HG02870 (cell line): ENCODE measurements around the gene HNRNPUL1.
"Not testable (repeated sequence)": the region's sequence is repeated elsewhere in the genome, so short reads cannot be mapped to it uniquely, and the experiment has no call there.

Source experiments
- ATAC-seq: cut with Tn5 transposase; IDR thresholded peaks from one replicate; pipeline ENCODE4 v1.9.1; 2021; ENCODE audit warnings: mild to moderate bottlenecking, moderate library complexity; ENCODE audit not compliant: unreplicated experiment

HNRNPUL1 gene

DNA sequence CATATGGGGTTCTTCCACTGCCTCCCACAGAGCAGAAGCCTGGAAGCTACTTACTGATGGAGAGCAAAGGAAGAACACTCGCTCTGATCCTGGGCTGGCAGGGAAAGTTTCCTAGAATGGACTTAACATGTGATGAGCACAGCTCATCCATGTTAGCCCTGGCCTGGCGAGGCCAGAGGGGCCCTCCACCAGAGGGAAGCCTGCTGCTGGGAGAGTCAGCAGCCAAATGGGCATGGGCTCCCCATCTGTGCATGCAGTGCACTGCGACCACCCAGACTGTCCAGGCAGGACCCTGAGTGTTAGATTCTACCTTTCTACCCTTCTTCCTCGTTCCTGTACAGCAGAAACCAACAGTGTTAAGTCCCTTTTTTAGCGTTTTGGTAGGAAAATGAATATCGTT lies 8.9 kb downstream of the HNRNPUL1 start:
- ATAC-seq: no peak

DNA sequence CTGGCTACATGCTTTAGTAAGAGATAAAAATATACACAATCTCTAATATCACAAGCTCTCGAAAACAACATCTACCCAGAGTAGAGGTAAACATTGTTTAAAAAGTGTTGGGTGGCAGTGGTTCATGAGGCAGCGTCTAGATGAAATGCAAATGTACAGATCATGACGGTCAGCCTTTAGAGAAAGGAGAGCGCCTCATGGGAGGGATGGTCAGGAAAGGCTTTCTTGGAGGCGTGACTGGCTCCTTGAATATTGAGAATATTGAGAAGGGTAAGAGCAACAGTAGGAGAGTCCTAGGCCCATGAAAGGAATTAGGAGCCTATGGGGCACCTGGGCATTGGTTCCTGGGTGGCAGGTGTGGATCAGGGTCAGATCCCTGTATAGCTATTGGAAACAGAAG lies 10.6 kb downstream of the HNRNPUL1 start:
- no peak for ATAC-seq

DNA sequence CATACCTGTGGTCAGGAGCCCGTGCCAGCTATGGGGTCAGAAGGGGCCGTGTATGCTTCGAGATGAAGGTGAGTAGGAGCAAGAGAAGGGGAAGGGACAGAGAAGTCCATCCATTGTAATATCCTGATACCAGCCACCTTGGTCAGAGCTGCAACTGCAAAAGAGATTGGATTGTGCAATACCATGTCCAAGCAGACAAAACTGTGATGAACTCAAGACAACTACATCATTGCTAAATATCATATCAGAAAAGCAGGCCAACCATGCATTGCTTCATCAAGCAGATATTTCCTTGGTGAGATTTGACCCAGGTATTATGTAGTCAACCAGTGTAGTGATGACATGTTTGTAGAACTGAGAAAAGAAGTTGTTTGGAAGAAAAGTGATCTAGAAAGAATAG lies 12.1 kb downstream of the HNRNPUL1 start:
- ATAC-seq: no peak

DNA sequence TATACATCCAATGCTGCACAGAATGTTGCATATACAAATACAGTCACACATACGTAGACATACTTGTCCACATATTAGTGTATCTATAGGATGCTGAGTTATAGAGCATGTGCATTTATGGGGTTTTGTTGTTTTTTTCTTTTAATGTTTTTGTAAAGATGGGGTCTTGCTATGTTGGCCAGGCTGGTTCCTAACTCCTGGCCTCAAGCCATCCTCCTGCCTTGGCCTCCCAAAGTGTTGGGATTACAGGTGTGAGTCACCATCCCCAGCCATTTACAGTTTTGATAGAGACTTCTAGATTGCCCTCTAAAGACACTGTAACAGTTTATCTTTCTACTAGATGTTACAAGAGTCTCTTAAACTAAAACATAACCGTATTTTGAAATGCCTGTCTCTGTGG lies 14.3 kb downstream of the HNRNPUL1 start:
- no peak for ATAC-seq

DNA sequence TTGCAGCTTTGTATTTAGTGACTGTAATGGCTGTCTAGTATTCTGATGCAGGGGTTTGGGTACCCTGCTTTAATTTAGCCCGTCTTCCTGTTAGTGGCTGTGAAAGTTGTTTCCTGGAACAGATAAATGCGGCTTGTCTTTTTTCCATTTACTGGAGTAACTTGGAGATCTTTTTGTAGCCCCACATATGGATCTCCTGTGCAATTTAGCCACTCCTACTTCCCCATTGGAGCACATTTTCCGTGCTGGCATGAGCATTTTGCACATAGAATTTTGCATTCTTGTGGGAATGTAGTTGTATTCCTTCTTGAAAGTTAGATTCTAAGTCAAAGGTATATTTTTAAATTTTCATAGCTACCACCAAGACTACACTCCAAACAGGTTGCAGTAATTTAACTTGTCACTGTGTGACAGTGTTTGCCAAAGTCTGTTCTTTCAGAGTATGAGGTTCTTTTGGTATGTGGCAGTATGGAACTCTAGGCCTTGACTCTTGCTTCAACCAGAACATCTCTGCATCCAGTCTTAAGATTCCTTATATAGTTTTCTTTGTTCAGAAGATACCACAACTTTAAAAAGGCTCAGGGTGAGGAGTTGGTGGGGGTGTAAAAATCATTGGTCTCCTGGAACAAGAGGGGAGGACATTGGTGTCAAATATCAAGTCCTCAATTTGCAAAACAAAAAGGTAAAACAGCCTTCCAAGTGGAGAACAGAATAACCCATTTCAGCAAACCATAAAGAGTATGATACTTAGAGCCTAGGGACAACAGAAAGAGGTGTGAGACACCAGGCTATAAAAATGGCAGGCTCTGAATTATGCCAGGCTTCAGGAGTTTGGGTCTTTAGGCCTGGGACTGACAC lies 24.7 kb downstream of the HNRNPUL1 start:
- ATAC-seq: no peak

DNA sequence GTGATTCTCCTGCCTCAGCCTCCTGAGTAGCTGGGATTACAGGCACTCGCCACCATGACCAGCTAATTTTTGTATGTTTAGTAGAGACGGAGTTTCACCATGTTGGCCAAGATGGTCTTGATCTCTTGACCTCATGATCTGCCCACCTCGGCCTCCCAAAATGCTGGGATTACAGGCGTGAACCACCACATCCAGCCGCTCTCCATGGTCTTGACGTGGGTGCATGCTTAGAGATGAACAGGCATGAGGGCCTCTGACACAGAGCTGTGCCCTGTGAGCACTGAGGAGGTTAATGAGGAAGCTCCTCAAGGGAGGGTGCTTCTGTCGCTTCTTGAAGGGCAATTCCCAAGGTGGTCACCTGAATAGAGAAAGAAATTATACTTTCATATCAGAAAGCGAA lies 25.6 kb downstream of the HNRNPUL1 start:
- ATAC-seq: not testable (repeated sequence)

DNA sequence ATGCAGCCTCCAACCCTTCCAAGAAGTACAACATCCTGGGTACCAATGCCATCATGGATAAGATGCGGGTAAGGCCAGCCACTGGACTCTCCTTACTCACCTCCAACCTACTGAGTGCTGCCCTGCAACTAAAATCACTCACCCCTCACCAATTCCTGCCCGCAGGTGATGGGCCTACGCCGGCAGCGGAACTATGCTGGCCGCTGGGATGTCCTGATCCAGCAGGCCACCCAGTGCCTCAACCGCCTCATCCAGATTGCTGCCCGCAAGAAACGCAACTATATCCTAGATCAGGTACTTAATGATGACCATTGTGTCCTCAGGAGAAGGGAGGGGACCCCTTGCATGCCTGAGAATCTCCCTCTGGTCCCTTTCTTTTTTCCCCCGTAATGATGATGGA lies 30.2 kb downstream of the HNRNPUL1 start:
- ATAC-seq: no peak

DNA sequence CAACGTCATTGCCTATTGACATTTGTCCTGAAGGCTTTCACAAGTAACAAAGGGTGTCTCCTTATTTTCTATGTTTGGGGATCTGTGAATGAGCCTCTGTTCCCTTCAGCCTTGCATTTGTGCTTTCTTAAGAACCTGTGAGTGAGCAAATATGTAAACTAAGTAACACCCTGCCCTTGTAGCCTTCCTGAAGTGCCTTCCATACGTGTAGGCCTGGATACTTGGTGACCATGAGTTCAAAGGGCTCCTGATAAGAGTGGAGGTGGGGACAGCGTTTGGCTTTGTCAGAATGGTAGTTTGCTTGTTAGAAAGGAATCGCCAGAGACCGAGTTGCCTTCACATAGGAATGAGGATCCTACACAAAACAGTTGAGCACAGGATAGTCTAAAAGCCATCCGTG lies 31.3 kb downstream of the HNRNPUL1 start:
- no peak for ATAC-seq

DNA sequence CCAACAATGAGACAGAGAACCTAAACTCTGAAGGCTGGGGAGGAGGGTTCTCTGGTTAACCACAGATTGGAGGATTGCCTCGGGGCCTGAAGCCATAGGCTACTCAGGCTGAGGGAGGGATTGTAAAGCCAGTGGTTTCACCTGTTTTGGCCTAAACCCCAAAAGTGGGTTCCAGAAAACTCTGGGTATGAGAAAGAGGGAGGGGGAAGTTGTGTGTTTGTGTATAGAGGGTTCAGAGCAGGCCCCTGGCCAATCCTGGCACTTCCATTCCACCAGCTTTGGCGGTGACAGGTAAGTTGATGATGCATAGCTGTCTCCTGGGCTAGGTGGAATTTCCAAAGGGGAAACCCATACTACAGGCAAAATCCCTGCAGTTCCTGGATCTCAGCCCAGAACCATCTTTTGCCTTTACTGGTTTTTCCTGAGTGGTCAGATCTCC lies 32.3 kb downstream of the HNRNPUL1 start:
- no peak for ATAC-seq

DNA sequence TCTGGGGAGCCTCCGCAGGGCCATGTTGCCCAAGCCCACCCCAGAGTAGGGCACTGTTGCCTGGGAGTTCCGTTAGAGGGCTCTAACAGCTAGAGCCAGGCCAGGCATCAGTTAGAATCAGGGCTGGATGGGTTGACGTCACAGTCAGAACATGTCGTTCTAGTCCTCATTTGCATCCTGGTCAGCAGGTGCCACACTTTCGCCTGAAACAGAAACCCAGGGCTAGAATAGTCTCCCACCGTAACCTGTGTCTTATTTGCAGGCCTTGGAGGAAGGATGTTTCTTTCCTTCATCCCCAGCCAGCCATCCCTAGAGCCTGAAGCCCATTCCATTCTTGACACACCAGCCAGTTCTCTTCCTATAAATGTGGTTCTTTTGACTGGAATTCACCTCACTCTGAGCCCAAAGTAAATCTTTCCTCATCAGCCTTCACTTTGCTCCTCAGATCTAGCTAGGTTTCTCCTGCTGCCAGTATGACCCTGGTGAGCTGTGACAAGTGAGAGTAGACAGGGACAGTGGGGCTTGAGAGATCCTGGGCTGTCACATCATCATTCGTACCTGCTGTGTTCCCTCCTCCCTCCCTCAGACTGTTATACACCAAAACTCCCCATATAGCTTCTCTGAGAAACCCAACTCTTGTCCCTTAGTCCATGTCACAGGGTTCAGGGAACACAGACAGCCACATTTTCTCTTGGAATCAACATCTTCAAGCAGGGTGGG lies 33.6 kb downstream of the HNRNPUL1 start:
- ATAC-seq: peak; percentile 69

DNA sequence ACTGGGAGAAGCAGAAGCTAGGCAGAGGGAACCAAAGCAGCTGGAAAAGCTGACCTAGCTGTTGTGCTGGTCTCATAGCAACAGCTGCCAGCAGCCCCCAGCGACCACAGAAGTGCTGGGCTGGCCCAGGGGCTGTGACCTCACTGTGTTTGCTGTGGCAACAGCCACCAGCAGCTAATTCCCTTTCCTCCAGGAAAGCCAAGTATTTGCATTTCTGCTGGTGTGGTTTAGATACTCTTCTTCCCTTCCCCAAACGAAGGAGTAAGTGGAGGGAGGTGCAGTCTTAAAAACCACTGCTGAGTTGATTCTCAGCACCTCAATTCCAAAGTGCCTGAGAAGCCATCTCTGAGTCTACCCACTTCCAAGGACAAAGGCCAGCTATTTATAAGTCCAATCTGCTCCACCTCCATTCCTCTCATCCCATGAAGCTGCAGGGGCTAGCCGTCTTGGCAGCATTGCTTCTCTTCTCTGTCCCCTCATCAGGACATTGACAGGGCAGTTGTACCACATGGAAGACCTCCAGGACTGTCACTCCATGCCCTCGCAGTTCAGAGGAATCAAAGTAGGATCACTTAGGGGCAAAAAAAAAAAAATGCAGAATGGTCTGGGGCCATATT lies 34.3 kb downstream of the HNRNPUL1 start:
- no peak for ATAC-seq

DNA sequence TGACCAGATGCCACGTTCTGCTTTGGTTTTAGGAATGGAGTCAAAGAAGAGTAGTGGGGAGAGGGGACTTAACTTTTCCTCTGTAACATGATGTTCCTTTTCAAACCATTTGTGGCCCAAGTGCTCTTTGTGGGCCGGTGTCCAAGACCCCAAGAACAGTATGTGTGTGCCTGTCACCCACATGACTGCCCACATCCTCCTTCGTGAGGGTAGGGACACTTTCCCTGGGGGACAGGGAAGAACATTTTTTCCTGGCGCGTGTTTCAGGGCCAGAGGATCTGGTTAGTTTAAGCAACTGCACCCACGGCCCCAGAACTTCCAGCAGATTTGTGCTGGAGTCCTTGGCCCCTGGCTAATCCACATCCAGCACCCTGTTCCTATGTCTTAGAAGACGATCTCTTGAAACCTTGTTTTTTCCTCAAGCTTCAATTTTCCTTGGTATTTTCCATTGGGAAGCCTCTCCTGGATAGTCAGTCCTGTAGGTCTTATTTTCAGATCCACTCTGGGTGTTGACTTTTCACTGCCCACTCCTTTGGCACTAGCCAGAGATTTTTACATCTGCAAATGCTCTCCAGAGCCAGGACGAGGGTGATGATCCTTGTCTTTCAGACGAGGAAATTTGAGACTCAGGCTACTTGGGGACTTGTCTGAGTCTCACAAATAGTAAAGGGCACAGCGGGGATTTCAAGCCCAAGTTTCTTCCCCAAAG lies 35.0 kb downstream of the HNRNPUL1 start:
- no peak for ATAC-seq

DNA sequence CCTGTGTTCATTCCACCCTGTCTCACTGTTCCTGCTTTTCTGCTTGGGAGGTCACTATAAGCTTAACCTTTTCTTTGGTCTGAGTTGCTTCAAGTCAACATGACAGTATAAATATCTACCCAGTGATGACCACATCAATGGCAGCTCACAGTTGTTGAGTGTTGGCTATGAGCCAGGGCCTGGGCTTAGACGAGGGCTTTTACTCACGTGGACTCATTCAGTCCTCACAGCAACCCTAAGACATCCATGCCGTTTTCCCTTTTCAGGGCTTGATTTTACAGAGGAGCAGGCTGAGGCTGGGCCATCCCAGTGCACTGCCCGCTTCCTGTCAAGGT lies 35.5 kb downstream of the HNRNPUL1 start:
- ATAC-seq: no peak

DNA sequence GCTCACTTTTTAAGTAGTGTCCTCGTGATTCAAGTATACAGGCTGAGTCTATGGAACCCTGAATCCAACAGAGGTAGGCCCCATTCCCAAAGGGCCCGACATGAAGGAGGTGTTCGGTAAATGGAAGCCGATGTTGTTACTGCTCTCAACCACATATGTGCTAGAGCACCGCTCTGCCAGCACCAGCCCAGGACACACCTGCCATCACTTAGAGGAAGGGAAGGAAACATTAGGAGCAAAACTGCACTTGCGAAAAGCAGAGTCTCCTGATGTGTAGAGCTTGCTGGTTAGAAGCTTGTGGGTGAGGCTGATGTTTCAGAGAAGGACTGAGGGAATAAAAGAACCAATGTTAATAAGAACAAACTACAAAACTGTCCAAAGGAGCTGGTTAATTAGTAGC lies 36.4 kb downstream of the HNRNPUL1 start:
- no peak for ATAC-seq

DNA sequence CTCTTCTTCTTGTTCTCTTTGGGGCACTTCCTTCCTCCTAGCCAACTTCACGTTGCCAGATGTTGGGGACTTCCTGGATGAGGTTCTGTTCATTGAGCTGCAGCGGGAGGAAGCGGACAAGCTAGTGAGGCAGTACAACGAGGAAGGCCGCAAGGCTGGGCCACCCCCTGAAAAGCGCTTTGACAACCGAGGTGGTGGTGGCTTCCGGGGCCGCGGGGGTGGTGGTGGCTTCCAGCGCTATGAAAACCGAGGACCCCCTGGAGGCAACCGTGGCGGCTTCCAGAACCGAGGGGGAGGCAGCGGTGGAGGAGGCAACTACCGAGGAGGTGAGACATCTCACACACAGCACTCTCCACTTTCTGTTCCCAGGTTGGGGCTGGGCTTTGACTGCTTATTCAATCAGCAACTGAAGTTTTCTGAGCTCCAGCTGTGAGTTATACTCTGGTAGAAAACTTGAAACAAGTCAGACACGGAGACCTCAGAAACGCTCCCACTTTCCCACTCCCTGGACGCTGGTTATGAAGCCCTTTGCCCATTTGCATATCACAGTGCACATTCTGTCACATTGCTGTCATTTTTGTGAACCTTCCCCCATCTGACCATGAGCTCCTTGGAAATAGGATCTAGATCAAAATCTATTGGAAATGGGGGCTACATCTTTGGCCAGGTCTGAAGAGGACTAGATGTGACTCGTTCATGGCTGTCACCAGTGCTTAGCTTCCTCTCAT lies 38.6 kb downstream of the HNRNPUL1 start:
- no peak for ATAC-seq

DNA sequence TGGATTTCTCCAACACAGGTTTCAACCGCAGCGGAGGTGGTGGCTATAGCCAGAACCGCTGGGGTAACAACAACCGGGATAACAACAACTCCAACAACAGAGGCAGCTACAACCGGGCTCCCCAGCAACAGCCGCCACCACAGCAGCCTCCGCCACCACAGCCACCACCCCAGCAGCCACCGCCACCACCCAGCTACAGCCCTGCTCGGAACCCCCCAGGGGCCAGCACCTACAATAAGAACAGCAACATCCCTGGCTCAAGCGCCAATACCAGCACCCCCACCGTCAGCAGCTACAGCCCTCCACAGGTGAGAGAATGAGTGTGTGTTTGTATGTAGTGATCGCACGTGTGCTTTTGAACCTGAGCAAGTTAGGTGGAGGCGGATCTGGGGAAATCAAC lies 39.8 kb downstream of the HNRNPUL1 start:
- no peak for ATAC-seq

DNA sequence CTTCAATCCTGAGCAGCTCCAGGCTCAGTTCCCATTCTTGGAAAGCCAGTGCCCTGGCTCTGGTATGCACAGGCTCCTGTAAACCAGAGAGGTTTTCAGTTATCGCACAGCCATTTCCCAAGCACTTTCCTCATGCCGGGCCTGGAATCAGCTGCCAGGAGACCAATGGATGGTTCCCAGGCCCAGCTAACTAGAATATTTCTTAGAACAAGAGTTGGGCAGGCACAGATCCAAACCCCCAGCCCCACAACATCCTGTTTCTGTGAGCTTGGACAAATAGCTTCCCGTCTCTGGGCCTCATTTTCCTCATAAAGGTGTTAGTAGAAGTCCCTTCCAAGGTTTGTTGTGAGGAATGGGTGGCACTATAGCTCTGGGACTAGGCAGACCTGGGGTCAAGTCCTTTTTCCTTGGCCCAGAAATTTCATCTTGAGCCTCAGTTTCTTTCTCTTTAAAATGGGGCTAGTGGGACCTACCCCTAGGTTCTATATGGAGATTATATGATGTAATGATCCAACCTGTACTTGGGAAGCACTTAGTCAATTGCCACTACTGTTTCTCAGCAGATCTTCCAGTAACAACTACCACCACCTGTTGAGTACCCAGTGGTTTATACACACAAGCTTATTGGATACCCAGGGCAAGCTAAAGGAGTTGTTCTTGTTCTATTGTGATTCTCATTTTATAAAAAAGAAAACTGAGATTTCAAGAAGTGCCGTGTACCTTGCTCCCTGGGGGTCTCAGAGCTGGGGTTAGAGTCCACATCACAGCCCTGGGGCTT lies 40.7 kb downstream of the HNRNPUL1 start:
- ATAC-seq: no peak

DNA sequence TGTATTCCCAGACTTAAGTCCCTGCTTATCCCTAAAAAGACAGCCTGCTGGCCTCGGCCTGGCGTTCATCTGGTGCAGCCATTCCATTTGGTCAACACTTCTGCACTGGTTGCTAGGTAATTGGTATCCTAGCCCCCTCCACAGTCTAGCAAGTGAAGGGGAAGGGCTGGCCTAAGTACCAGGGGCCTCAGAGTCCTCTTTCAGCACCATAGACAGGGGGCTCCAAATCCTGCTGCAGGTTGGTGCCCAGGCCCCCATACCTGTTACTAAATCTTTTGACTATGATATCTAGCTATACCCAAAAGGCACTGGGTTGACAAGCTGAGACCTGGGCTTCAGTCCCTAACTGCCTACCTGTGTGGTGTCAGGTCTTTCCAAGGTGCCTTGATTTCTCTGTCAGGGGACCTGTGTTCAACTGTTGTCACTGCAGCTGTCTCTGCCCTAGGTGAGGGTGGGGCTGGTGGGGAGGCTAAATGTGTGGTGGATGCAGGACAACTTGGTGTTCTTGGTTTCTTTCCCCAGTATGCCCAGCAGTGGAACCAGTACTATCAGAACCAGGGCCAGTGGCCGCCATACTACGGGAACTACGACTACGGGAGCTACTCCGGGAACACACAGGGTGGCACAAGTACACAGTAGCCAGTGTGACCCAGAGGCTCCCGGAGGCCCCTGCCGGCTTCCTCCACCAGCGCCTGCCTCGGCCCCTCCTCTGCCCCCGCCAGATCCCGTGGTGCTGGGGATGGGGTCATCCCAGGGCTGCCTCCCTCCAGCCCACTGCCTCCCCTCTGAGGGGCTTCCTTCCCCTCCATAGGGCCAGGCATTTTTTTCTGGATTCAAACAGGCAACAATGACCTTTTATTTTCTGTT lies 42.0 kb downstream of the HNRNPUL1 start:
- ATAC-seq: no peak
